GM06990 (cell line): ENCODE data around the gene HIGD2A.

Experiments
- DNase-seq: peaks from one replicate; pipeline ENCODE4 v3.0.0-alpha.2; 2011; ENCODE audit not compliant: insufficient read length; ENCODE audit errors: extremely low read depth
- H3K27me3 ChIP-seq: replicated peaks from 2 replicates; pipeline ENCODE4 v1.6.0; 2011; ENCODE audit warnings: low read length; ENCODE audit not compliant: control insufficient read depth, insufficient read depth
- H3K36me3 ChIP-seq: 2 replicates; pipeline ENCODE4 v1.5.1; 2011; ENCODE audit warnings: low read length; ENCODE audit not compliant: control insufficient read depth, insufficient read depth
- H3K4me3 ChIP-seq: replicated peaks from 2 replicates; pipeline ENCODE4 v1.5.1; 2011; ENCODE audit warnings: low read depth, mild to moderate bottlenecking, control low read depth, low read length
- CTCF ChIP-seq: IDR thresholded peaks from 2 replicates; pipeline ENCODE4 v1.5.1; 2011; ENCODE audit warnings: low read length, control low read depth, mild to moderate bottlenecking, inconsistent platforms; ENCODE audit not compliant: insufficient read depth, poor library complexity, severe bottlenecking

Gene HIGD2A

GRCh38 chr5:176350416-176350815 is 38.1 kb upstream of the HIGD2A start:
- peaks cover 35% of the 10 kb centered on the region for H3K36me3 ChIP-seq
- DNase-seq, result no peak
- H3K4me3 ChIP-seq, result no peak overlapping the region
- TF ChIP-seq CTCF, result no peak
- no peaks in the 10 kb centered on the region for H3K27me3 ChIP-seq

- Histone ChIP-seq H3K4me3 (no peak overlapping the region), H3K27me3 (no peaks in the 10 kb centered on the region), H3K36me3 (peaks cover 35% of the 10 kb centered on the region)
- DNase-seq, result no peak
- TF ChIP-seq CTCF, result no peak
Observed at GRCh38 chr5:176352116-176352878, 36.3 kb upstream of the HIGD2A start.

DNA sequence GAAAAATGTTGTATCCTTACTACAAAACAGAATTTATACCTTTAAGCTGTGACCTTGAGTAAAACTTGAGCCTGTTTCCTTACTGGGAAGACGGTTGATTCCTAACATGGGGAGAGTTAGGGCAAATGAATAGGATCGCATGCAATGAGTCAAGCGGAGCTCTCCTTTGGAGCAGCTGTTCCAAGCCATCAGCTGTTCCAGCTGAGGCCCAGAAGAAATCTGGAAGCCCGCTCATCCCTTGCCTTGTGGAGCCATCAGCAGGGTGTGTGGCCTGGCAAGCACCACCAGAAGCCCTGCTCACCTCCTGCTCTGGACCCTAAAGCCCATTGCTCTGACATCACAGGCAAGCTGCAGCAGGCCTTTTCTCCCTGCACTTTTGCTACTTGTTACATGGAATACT is 35.0 kb upstream of the HIGD2A start:
- H3K4me3 ChIP-seq, result no peak overlapping the region
- no peaks in the 10 kb centered on the region for H3K27me3 ChIP-seq
- no peak for DNase-seq
- peaks cover 29% of the 10 kb centered on the region for H3K36me3 ChIP-seq
- no peak for TF ChIP-seq CTCF

GRCh38 chr5:176355400-176356178 is 33.0 kb upstream of the HIGD2A start:
- Histone ChIP-seq H3K27me3 (no peaks in the 10 kb centered on the region), H3K4me3 (no peak overlapping the region), H3K36me3 (peaks cover 20% of the 10 kb centered on the region)
- DNase-seq, result no peak
- TF ChIP-seq CTCF, result no peak

DNA sequence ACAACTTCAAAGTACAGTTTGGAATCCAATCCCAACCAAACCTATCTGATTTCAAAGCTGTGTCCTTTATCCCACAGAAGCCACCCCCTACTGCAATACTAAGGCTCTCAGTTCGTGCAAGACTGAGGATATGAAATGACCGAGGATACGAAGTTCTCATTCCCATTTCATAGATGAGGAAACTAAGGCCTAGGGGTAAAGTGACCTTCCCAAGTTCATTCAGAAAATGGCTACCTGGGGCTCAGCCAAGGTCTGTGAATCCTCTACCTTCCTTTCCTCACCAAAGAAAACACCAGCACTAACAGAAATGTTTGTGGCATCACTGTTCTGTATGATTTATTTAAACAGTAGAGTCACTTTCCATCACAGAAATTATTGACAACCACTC is 32.4 kb upstream of the HIGD2A start:
- no peak for DNase-seq
- H3K36me3 ChIP-seq, result peaks cover 18% of the 10 kb centered on the region
- no peaks in the 10 kb centered on the region for H3K27me3 ChIP-seq
- H3K4me3 ChIP-seq, result no peak overlapping the region
- TF ChIP-seq CTCF, result no peak
